Mononuclear cell (primary cell): ENCODE measurements around the gene ACTRT2. TPM values are rescaled to one million over a fixed set of nuclear protein-coding genes. Genes with fewer than 3 reads are reported as not detected.

Experiments
- H3K27me3 ChIP-seq: 2 replicates; pipeline ENCODE4 v1.6.0; 2011; ENCODE audit warnings: low read length, control low read depth; ENCODE audit not compliant: insufficient read depth
- H3K4me1 ChIP-seq: 2 replicates; pipeline ENCODE4 v1.5.1; 2011; ENCODE audit warnings: mild to moderate bottlenecking, low read length, control low read depth; ENCODE audit not compliant: insufficient read depth
- H3K4me3 ChIP-seq: 2 replicates; pipeline ENCODE4 v1.5.1; 2011; ENCODE audit warnings: mild to moderate bottlenecking, low read length, moderate library complexity
- H3K9me3 ChIP-seq: 2 replicates; pipeline ENCODE4 v1.5.1; 2011; ENCODE audit warnings: low read depth, mild to moderate bottlenecking, control low read depth, low read length
- total RNA-seq: library from RNA; depleted of rRNA; stranded (reverse); fragments of >200 nt; gene quantifications from one replicate; pipeline ENCODE4 v1.2.3, GENCODE V29; 2012

Gene ACTRT2
- total RNA-seq, 1 donor, result not detected

DNA sequence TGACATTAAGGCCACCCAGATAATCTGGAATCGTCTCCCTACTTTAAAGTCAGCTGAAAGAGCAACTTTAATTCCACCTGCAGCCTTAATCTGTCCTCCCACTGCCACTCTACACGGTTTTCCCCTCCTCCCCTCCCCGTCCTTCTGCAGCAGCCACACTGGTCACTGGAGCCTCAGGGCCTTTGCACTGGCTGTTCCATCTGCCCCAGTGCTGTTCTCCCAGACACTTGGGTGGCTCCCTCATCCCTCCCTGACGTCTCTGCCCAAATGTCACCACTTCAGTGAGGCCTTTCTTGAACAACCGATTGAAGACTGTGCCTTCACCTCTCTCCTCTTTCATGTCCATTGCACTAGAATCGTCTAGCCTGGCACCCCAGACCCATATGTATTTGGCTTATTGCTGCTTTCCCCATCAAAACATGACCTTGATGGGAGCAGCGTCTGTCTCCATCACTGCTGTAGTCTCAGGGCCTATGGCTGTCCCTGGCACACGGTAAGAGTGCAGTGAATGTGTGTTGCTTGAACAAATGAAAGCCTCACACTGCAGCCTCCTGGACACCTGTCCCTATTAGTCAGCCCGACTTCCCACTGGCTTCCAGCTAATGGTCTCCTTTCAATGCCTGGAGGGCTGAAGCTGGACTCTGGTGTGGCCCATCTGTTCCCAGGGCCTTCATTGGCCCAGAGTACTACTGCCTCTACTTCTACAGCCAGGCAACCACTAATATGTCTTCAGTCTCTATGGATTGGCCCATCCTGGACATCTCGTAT lies 37.2 kb downstream of the ACTRT2 start:
- Histone ChIP-seq H3K4me1 (no peaks in the 10 kb centered on the region), H3K4me3 (no peak overlapping the region), H3K27me3 (no peaks in the 10 kb centered on the region), H3K9me3 (no peaks in the 10 kb centered on the region)

DNA sequence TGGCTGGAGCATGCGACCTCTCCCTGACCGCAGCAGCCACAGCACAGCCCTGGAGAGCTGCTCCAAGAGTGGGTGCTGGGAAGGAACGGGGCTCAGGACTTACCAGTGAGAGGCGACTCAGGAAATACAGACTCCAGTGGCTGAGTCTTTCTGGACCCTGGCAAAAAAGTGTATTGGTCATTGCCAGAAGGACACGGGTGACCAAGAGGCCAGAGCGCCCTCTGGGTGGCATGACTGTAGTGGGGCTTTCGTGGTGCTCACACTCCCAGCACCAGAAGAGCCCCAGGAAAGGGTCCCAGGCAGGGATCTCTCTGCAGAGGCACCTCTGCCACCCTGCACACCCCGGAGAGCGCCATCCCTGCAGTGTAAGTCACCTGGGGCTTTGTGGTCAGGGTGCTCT lies 38.9 kb downstream of the ACTRT2 start:
- no peaks in the 10 kb centered on the region for H3K27me3 ChIP-seq
- no peaks in the 10 kb centered on the region for H3K9me3 ChIP-seq
- H3K4me1 ChIP-seq, result no peaks in the 10 kb centered on the region
- H3K4me3 ChIP-seq, result no peak overlapping the region

DNA sequence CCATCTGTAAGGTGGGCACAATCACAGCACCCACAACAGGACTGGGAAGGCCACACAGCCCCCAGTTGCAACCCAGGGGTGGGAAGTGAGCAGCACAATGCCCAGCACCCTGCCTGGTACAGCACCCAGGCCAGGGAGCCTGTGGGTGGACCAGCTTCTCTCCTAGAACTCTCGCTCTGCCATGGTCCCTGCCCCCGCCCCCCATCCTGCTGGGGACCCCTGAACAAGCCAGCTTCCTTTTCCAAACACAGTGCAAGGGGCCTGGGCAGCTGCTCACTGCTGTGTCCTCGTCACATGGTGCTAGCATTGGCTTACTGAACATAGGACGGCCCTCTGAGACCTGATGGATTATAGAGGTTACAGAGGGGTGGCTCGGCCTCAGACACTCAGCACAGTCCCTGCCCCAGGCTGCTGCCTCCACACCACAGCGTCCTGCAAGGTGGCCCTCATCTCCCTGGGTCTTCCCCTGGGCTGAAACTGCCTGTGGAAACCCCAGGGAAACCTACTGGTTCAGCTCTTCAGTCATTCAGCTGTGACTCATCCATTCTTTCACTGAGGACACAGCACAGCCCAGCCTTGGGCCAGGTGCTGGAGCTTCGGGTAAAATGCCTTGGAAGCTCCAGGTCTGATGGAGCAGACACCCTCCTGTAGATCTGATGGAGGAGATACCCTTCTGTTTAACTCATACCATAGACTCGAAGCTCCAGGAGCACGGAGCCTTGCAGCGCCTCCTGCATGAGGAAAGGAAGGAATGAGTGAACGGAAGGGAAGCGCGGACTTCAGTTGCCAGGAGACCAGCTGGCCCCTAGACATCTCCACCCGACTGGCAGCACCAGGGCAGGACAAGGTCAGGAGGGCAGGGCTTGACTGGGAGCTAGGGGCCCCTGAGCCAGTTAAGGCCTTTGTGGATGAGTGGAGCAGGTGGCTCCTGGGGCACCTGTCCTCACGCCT lies 39.6 kb downstream of the ACTRT2 start:
- Histone ChIP-seq H3K4me1 (no peaks in the 10 kb centered on the region), H3K27me3 (no peaks in the 10 kb centered on the region), H3K9me3 (no peaks in the 10 kb centered on the region), H3K4me3 (no peak overlapping the region)

DNA sequence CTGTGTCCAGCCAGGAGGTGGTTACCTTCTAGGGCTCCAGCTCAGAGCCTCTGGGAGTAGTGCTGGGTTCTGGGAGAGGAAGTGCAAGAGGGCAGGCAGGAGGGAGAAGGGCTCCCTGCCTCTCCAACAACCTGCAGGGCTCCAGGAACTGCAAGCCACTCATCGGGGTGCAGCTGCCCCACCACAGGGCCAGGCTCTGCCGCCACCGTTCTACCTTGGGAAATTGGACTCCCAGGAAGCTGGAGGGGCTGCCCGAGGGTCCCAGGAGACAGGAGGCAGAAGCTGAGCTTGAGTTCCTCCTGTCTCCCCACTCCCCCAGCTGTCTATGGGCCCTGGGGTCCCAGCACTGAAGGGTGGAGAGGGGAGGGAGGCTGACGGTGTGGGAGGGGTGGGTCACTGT lies 40.3 kb downstream of the ACTRT2 start:
- Histone ChIP-seq H3K9me3 (no peaks in the 10 kb centered on the region), H3K4me1 (no peaks in the 10 kb centered on the region), H3K4me3 (no peak overlapping the region), H3K27me3 (no peaks in the 10 kb centered on the region)

DNA sequence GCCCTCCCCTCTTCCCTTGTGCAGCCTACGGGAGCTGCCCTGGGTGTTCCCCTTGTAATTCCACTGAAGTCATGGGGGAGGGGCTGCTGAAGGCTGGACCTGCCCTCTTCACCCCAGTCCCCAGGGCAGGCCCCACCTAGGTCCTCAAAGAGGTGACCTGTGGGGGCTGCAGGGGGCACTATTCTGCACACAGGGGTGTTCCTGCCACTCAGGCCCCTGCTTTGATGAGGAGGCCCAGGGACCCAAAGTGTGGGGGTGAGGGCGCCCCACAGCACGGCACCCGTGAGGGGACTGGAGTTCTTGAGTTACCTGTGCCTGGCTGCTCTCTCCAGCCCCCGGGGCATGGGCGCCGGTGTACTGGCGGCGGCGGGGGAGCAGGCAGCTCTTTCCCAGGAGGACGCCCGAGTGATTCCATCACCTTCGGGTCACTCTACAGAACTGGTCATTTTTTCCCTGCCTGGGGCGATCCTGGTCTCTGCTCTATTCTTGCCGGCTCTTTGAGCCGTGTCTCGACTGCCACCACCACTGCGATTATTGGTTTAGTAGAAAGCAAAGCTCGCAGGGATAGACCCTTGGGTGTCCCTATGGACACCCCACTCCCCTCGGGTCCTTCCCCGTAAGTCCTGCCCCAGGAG lies 40.8 kb downstream of the ACTRT2 start:
- no peaks in the 10 kb centered on the region for H3K4me1 ChIP-seq
- H3K27me3 ChIP-seq, result peaks cover 3% of the 10 kb centered on the region
- H3K9me3 ChIP-seq, result no peaks in the 10 kb centered on the region
- H3K4me3 ChIP-seq, result no peak overlapping the region

GRCh38 chr1:3062616-3063378 lies 41.5 kb downstream of the ACTRT2 start:
- H3K4me1 ChIP-seq, result no peaks in the 10 kb centered on the region
- no peaks in the 10 kb centered on the region for H3K9me3 ChIP-seq
- no peak overlapping the region for H3K4me3 ChIP-seq
- H3K27me3 ChIP-seq, result peaks cover 6% of the 10 kb centered on the region

DNA sequence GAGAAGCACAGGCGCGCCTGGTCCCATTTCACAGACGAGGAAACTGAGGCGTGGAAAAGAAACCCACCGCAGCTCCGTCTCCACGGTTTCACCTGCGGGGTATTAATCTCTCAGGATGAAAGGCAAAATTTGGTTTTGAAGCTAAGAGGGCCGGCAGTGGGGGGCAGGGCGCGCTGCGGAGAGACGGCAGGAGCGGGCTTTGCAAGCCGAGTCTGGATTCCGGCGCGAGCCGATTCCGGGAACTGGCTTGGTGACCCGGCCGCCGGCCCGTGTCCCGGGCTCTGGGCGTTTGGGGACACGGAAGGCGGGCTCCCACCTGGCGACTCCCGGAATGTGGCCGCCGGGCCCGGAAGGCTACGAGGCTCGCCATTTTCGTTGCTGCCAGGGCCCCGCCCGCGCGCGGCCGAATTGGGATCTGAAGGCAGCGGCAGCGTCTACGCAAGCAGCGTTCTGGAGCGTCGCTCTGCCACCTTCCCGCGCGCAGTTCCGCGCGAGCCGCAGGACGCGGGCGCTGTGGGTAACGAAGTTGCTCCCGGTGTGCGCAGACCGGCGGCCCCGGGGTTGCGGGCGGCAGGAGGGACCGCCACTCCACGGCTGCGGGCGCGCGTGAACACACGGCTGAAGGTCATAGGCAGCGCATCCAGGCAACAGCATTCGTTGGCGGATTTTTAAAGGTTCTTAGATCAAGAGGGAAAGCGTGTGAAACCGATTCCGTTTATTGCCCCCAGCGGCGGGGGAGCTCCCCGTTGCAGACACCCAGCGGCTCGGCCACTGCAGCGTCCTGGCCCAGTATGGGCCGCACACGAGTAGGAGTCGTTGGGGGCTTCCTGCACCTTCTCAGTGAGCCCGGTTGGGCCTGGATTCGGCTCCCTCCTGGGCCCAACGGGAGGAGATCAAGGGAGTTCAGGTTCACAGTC lies 42.4 kb downstream of the ACTRT2 start:
- Histone ChIP-seq H3K4me1 (no peaks in the 10 kb centered on the region), H3K9me3 (no peaks in the 10 kb centered on the region), H3K4me3 (no peak overlapping the region), H3K27me3 (peaks cover 7% of the 10 kb centered on the region)

DNA sequence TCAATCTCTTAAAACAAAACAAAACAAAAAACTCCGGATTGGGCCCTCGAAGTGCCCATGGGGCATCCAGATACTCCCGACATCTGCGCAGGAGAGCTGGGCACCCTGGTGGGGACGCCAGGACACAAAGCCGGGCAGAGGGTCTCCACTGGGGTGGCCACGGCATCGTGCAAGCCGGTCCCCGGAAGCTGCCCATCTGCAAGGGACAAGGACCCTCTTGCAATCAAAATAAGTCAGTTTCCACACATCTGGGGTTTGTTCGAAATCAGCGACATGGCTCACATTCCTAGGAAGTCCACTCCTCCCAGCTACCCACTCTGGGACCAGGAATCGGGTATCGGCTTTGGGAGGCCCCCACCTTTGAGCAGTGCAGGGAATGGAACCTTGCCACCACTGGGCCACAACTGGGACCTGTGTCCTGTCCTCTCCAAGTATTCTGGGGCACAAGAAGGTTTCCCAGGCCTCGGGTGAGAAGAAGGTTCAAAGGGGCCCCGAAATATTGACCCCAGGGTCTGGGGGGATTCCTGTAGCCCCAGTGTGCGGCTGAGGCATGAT lies 43.1 kb downstream of the ACTRT2 start:
- Histone ChIP-seq H3K27me3 (peaks cover 7% of the 10 kb centered on the region), H3K4me3 (no peak overlapping the region), H3K9me3 (no peaks in the 10 kb centered on the region), H3K4me1 (no peaks in the 10 kb centered on the region)

GRCh38 chr1:3064901-3065300 lies 43.6 kb downstream of the ACTRT2 start:
- no peak overlapping the region for H3K4me3 ChIP-seq
- peaks cover 7% of the 10 kb centered on the region for H3K27me3 ChIP-seq
- H3K4me1 ChIP-seq, result no peaks in the 10 kb centered on the region
- no peaks in the 10 kb centered on the region for H3K9me3 ChIP-seq

DNA sequence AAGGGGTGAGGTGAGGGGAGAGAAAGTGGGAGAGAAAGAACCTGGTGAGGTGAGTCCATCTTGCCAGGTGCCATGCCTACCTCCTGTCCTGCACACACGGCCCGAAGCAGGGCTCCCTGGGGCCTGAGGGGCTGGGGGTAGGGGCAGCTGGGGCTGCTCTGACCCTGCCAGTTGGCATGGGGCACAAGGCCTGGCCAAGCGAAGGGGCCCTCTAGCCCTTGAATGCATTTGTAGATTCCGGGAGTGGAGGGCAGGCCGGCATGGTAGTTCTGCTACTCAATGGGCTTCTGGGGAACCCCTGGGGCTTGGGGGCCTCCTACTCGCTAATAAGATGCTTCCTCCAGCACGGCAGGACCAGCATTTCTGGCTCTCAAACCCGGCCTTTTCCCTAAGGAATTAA lies 44.1 kb downstream of the ACTRT2 start:
- Histone ChIP-seq H3K4me3 (no peak overlapping the region), H3K9me3 (no peaks in the 10 kb centered on the region), H3K4me1 (no peaks in the 10 kb centered on the region), H3K27me3 (peaks cover 7% of the 10 kb centered on the region)

DNA sequence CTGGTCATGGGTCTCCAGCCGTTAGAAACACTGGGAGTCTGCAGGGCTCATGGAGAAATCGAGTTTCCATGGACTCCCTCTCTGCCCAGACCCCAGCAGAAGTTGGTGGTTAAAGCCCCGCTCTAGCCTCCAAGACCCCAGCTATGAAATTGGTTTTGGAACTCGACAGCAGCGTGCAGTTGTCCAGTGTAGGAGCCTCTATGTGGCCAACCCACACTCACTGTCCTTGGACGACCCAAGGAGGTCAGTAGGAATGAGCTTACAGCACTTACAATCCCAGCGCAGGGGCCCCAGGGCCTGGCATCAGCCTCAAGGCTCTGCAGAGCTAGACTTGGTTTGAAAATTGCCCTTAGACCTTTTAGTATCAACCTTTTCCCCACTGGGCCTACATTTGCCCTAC lies 44.5 kb downstream of the ACTRT2 start:
- H3K4me1 ChIP-seq, result no peaks in the 10 kb centered on the region
- H3K27me3 ChIP-seq, result peaks cover 9% of the 10 kb centered on the region
- H3K9me3 ChIP-seq, result no peaks in the 10 kb centered on the region
- H3K4me3 ChIP-seq, result no peak overlapping the region

- no peak overlapping the region for H3K4me3 ChIP-seq
- H3K27me3 ChIP-seq, result peaks cover 13% of the 10 kb centered on the region
- no peaks in the 10 kb centered on the region for H3K4me1 ChIP-seq
- H3K9me3 ChIP-seq, result no peaks in the 10 kb centered on the region
Measured at GRCh38 chr1:3066250-3066711, 45.0 kb downstream of the ACTRT2 start.

DNA sequence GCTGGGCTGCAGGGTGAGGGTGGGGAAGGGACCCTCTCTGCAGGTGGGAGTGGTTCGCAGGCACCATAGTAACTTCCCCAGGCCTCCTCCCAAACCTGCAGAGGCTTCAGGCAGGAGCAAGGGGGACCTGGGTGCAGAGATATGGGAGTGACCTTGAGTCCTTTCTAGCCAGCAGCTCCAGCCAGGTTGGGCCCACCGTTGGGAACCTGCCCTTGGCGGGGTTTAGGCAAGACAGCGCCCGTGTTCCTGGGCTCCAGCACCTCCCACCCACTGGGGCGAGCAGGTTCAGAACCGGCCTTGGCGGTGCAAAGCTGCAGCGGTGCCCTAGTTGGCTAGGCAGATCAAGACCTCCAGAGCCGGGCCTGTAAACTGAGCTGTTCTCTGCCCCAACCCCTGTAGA lies 45.6 kb downstream of the ACTRT2 start:
- H3K4me1 ChIP-seq, result no peaks in the 10 kb centered on the region
- H3K9me3 ChIP-seq, result no peaks in the 10 kb centered on the region
- no peak overlapping the region for H3K4me3 ChIP-seq
- H3K27me3 ChIP-seq, result peaks cover 18% of the 10 kb centered on the region
